Measurements from ENCODE around the gene ARFGEF3. TPM values are rescaled to one million over a fixed set of nuclear protein-coding genes. Genes with fewer than 3 reads are reported as not detected.
"Not testable (repeated sequence)": the region's sequence is repeated elsewhere in the genome, so short reads cannot be mapped to it uniquely, and the experiment has no call there.

Gene ARFGEF3
- total RNA-seq, 1 donor from 2014 or later, result 40.1 TPM

DNA sequence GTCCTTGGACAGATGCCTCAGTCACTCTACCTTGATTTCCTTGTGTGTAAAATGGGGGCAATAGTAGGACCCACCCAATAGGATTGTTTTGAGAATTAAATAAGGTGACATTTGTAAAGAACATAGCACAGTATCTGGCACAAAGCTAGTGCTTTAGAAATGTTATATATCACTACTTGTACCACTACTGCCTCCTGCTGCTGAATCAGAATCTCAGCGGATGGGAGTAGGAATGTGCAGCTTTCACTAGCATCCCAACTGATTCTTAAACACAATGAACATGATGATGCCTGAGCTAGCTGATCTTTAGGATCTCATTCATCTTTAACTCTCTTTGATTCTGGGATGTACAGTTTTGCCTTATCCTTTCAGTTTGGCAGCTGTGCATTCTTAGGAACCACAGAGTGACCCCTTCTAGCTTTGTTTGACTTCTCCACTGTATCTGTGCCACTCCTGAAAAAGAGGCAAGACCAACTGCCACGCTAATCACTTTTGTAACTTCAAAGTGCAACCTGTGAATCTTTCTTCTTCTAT lies 49.4 kb downstream of the ARFGEF3 start:
- DNase-seq (ENCODE audit: low spot score), result no peak

DNA sequence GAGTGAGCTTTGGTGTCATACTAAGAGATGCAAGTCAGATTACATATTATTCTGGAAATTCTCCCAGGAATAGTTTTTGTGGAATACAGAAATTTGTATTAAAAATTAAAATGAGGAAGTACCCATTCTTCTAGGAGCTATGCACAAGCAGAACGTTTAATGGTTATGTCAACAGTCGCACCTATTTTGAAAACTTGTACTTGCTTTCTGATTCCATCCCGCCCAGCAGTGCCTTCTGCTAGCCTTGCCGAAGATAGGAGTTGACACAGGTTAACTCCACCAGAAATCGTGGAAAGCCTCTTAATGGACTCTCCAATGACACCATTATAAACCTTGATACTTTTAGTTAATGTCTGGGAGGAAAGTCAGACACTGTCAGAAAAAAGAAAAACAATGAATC lies 49.9 kb downstream of the ARFGEF3 start:
- DNase-seq (ENCODE audit: low spot score), result no peak

- not testable (repeated sequence) for DNase-seq (ENCODE audit: low spot score)
These were observed 50.8 kb downstream of the ARFGEF3 start for GRCh38 chr6:138212530-138212929.

DNA sequence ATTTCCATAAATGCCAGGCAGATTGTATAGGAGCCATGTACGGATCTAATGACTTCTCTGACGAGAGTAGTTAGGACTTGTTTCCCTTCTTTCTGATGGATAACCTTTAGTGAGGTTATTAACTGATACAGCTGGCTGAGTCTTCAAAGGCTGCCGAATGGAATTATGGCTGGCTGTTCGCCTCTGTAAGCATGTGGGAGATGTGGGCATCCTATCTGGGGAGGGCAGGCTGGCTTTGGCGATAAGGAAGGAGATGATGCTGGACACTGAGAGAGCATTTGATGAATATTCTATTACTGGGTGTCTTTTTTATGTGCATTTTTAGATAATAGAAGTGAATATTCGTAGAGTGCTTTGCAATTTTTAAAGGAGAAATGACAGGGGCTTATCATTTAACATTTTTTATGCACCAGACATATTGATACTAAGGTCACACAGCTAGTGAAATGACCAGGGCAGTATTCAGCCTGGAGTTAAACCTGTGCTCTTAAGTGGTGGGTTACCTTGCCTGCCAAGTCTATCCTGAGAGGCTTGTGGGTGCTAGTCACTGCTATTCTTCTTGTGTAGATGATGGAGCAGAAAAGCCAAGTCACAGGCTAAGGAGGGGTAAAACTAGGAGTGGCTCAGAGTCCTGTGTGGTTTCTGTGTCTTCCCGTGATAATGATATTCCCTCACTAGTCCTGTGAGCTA lies 53.5 kb downstream of the ARFGEF3 start:
- DNase-seq (ENCODE audit: low spot score), result no peak

DNA sequence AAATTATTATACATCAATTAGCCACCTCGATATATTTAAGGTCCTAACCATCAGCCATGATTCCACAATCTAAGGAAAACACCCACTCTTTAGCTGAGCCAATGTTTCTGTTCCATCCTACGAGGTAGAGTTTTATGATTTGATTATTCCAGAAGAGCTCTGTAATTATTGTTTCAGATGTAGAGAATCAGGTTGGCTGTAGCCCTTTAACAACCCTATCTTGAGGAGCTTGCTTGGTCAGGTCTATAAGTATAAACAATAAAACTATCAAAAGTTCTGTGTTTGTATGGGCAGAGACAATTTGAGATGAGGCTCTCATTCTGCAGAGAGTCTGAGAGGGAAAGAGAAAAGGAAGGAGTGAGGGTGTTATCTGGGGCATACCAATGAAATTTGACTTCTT lies 56.7 kb downstream of the ARFGEF3 start, which contains the start of gene PBOV1:
TSS of gene PBOV1 (minus strand) at position 43 of the 400 bp plus-strand sequence. CDS start 96 bp downstream, outside the sequence.
- no peak for DNase-seq (ENCODE audit: low spot score)

DNA sequence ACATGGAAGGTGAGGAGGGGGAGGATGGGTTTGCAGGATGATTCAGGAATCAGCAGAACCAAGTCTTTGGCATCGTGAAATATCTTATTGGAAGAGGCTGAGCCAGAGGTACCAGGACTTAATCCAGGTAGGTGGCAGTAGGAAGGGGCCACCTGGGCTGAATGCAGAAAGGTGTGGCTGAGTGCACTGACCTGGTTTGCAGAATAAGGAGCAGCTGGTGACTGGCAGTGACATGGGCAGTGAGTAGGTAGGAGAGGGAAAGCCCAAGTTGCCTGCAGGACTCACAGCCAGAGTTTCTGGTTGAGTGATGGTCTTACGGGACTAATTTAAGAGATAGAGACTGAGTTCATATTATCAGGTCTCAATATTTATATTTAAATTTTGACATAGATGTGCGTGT lies 57.7 kb downstream of the ARFGEF3 start:
- DNase-seq (ENCODE audit: low spot score), result no peak

DNA sequence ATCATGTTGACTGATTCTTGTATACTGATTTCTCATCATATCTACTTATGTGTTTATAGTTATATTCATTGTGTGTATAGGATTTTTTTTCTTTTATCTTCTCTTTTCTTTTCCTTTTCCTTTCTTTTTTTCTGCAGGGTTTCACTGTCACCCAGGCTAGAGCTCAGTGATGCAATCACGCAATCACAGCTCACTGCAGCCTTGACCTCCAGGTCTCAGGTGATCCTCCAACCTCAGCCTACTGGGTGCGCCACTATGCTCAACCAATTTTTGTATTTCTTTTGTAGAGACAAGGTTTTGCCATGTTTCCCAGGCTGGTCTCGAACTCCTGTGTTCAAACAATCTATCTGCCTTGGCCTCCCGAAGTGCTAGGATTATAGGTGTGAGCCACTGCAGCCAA lies 58.2 kb downstream of the ARFGEF3 start:
- no peak for DNase-seq (ENCODE audit: low spot score)

DNA sequence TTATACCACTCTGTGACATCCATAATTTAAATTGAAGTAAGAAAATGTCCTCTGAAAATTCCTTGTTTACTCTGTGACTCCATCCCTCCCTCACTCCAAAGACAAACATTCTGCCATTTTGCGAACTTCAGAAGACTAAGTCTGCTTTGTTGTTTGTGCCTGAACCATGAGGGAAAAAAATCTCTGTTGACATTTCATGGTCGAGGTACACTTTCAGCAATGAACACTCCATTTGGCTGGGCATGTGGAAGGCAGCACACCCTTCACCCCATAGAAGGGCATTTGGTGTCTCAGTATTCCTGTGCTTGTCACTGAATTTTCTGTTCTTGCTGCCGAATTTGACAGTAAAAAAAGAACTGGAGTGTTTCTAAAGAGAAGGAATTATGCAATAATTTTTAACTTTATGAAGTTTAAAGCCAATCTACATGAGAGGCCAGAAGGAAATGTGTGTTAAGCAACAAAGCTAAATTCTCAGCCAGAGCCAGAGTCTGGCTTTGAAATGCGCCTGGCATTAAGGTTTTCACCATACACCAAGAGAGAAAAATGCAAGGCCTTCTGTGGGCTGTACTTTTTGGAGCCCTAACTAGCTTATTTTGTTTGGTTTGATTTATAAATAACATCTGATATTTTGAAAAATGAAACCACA lies 61.3 kb downstream of the ARFGEF3 start:
- no peak for DNase-seq (ENCODE audit: low spot score)

DNA sequence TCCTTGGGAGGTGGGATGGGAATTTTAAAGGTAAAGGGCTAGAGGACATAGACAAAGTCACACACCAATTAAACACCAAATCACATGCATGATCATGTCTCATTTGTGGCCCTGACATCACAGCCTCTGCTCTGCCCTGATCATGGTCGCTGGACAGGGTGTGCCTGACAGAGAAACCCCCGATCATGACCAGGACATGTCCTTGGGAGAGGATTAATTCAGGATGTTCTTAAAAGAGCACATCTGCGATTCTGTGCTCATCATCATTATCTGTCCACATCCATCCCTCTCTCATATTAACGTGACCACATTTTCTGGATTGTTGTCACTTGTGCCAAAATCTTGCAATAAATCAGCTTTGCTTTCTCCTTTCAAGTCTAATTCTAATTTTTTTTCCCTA lies 64.2 kb downstream of the ARFGEF3 start:
- no peak for DNase-seq (ENCODE audit: low spot score)

DNA sequence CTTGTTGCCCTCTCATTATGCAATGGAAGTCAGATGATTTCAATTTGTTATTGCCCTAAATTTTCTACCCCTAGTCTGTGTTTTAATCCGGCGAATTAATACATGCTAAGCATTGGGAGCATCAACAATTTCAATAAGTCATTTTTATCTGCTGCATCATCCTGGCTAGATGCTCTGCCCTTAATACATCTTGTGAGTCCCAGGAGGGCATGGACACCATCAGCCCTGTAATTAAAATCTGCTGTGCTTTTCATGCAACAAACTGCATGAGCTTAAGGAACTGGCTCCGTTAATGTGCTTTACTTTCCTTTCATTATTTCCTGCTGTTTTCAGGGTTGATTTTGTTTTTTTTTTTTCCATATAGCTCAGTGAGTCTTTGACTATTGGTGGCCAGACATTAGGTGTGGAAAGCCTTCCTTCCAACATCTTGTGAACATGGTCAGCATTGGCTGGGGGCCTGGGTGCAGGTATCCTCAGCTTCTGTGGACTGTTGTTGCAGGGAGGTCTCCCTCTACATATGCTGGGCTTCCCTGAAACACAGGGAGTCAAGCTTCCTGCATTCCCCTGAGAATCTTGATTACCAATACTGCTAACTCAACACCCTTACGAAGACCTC lies 65.1 kb downstream of the ARFGEF3 start:
- no peak for DNase-seq (ENCODE audit: low spot score)

DNA sequence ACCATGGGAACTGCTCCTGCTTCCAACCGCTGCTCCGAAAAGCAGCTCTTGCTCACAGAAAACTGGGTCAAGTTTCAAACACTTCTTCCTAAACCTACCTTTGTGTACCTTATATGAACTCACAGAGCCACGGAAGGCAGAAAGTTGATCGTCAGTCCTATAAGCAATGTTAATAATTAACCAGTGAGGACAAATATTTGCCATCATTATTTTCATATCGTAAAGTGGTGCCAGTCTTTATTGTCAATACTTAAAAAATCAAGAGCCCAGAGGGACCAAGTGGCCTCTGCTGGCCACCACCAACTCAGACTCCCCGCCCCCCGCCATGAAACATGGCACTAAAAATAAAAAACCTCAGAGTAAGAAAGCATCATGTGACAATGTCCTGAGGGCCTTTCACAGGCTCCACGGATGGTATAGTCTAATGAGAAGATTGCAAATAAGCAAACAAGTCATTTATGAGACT lies 65.6 kb downstream of the ARFGEF3 start:
- no peak for DNase-seq (ENCODE audit: low spot score)

GRCh38 chr6:138229072-138229471 lies 67.3 kb downstream of the ARFGEF3 start:
- no peak for DNase-seq (ENCODE audit: low spot score)

GRCh38 chr6:138229663-138230179 lies 68.0 kb downstream of the ARFGEF3 start:
- DNase-seq (ENCODE audit: low spot score), result no peak

GRCh38 chr6:138230221-138230620 lies 68.5 kb downstream of the ARFGEF3 start:
- DNase-seq (ENCODE audit: low spot score), result no peak

DNA sequence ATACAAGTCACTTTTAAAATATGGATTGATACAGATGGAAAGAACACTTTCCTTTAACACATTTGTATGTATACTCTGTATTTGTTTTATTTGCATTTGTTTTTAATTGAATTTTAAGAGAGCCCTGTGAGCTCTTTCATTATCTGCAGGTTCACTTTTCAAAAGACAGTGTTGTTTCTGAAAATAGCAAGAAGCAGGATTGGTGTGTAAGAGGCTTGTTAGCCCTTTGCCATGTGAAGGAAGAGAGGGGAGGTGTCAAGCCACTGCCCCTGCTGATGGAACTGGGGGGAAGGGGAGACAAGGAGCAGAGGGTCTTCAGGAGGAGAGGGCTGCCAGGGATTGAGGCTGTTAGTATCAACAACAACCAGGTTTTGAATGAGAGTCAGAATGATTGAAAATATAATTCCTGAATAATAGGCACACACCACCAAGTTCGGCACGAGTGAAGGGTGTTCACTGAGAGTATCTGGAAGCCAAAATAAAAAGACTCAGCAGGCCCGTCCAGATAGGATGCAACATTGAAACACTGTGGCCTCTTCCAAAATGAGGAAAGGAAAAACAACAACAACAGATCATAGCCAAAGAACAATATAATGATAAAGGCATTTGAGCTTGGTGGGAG lies 69.1 kb downstream of the ARFGEF3 start:
- no peak for DNase-seq (ENCODE audit: low spot score)

DNA sequence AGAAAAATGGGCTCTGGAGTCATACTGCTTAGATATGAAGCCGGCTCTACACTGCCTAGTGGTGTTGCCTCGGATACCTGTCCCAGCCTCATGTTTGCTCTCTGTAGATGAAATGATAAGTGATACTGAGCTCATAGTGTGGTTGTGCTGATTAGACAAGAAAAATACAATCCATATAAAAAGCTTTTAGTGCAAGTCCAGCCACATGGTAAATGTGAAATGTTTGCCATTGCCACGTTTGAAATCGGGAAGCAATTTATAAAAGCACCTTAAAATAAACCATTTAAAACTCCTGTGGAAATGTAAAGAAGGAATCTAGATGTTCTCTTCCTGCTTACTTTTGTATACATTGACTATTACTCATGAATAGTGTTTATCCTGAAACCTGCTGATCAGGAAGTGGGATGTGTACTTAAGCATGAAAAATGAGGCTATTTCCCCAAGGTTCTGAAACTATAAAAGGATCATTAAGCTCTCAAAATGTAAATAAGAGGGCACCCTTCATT lies 69.7 kb downstream of the ARFGEF3 start:
- DNase-seq (ENCODE audit: low spot score), result no peak

GRCh38 chr6:138234363-138234762 lies 72.6 kb downstream of the ARFGEF3 start:
- no peak for DNase-seq (ENCODE audit: low spot score)

DNA sequence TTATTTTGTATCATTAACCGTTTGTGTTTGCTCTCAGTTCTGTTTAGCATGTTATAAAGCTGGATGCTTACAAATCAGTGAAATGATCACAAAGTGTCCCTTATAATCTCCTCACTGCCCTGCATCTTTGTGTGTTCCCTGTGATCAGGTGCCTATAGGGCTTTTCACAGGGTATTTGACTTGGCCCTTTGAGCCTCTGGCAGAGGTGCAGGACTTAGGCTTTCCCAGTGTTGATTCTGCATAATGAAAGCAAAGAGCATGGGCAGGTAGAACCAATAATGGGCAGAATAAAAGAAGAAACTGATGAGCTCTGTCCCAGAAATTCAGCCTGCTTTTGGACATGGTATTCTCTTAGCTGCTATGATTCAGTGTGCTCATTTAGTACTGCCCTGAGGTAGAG lies 73.5 kb downstream of the ARFGEF3 start:
- DNase-seq (ENCODE audit: low spot score), result no peak

DNA sequence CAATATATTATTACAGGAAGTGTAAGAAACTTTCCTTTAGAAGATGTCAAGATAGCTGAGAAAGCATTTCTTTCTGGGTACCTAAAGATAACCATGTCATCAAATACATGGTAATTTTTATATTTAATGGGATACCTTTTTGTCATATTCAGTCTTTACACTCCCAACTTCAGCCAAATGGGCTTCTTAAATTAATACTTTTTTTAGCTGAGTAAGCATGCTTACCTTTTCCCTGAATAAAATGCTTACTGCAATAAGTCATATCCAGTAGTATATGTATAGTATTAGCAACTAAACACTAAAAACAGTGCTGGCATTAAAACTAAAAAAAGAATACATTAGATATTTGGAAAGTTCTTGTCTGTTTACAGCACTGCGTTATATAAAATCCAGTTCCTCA lies 74.0 kb downstream of the ARFGEF3 start:
- DNase-seq (ENCODE audit: low spot score), result no peak

DNA sequence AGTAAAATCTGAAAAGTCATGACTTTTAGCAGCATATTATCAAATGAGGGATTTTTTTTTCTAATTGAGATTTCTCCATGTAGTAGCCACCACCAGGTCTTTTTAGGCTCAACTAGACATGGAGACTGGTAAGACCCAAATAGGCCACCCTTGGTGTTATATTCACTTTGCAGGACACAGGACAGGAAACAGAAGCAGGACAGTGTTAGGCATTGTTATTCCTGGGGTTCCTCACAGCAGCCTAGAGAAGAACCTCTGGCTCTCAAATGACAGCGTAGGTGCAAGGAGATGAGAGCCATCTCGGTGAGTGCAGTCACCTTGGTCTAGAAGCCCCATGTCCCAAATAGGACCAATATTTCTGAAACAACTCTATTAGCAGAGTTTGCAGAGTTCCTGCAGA lies 75.7 kb downstream of the ARFGEF3 start:
- DNase-seq (ENCODE audit: low spot score), result no peak

GRCh38 chr6:138238368-138238767 lies 76.6 kb downstream of the ARFGEF3 start:
- DNase-seq (ENCODE audit: low spot score), result no peak

DNA sequence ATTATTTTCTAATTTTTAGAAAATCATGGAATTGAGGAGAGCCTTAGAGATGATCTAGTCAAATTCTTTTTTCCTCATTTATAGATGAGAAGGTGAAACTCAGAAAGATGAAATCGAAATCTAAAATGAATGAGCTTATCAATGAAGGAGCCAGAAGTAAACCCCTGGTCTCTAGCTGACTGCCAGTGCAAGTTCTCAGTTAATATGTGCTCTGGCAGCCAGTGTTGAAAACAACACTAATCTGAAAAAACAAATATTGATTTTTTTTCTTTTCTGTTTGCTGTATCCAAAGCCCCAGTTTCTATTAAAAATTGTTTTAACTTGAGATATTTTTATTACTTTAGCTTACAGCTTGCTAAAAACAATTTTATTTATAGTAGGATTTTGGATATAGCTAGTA lies 78.0 kb downstream of the ARFGEF3 start:
- no peak for DNase-seq (ENCODE audit: low spot score)

All from ureter (tissue), 1 donor.